GM10847 (cell line): ENCODE results near the gene CAT.

ENCODE experiments used
- POLR2A ChIP-seq: IDR thresholded peaks from 2 replicates; pipeline ENCODE4 v1.6.1; 2011; ENCODE audit not compliant: insufficient read length; ENCODE audit errors: extremely low read depth

The CAT gene

DNA sequence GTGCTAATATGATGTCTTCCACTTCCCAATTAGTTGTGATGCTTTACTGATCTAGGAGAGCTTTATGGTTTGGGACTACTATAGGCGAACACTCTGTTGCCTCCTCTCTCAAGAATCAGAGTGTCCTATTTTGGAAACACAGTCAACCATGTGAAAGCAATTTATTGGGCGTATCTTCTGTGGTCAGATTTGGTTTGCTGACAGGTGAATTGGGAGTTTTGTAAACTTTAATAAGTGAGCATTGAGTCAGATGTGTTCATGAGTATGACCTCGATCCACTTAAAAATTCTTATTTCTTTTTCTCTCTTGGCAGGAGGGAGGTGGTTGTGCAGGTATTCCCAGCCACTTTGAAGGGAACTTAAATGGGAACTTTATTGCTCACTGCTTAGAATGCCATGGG is 4.4 kb downstream of the CAT start:
- no peak for TF ChIP-seq POLR2A

DNA sequence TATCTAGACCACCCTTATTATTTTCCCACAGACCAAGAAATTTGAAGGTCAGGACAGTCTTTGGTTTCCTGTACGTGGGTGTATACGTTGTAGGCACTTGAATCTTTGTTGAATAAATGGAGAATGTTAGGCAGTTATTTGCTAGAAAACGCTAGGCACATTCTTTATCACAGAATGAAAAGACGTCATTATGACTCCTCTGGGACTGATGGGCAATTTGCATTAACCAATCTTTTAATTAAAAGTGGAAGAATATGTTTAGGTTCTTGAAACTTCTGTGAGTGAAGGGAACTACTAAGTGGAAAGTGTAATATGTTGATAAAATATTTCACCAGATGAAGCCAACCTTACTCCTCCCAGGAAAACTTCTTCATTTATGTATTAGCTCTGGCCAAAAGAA is 5.7 kb downstream of the CAT start:
- TF ChIP-seq POLR2A = no peak

DNA sequence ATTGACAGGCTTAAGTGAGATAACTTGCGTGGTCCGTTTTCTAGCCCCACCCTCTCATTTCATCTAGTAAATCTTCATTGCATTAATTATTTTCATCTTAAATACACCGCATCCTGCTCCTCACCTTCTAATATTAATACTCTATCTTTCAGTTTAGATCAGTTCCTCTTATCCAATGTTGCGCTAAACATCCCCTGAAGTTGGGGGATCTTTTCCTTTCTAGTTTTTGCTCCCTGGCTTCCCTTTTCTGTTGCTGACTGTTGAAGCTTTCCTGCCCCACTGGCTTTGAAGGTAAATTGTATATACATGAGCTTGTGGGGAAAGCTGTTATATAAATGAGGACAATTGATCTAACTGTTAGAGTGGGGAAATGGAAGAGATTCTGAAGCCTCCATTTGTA is 7.2 kb downstream of the CAT start:
- TF ChIP-seq POLR2A = no peak

DNA sequence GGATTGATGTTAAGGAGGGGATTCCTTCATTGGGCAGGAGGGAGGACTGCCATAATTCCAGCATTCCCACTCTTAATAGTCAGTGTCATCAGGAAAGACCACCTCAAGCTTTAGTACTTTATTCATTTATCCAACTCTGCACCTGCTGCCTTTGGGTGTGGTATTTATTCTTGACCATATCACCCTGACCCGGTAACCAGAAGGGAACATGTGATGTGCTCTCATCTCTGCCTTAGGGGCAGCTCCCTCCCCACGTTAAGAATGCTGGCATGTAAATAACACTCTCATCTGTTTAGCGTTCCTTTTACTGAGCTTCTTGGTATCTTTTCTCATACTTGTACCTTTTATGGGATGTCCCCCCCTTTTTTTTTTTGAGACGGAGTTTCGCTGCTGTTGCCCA is 7.7 kb downstream of the CAT start:
- no peak for TF ChIP-seq POLR2A

DNA sequence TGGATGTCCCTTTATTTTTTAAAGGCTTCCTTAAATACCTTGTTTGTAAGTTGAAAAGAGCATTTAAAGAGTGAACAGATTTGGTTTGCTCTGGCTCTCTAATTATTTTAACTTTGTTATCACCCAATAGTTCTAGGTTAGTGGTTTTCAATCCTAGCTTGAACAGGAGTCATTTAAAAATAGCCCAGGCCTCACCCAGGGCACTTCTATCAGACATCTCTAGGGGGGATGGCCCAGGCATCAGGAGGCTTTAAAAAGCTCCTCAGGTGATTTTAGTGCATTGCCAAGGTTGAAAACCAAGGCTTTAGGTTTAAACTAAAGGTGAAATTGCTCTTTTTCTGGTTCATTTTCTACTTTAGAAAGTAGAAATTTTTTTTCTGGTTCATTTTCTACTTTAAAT is 8.3 kb downstream of the CAT start:
- no peak for TF ChIP-seq POLR2A

DNA sequence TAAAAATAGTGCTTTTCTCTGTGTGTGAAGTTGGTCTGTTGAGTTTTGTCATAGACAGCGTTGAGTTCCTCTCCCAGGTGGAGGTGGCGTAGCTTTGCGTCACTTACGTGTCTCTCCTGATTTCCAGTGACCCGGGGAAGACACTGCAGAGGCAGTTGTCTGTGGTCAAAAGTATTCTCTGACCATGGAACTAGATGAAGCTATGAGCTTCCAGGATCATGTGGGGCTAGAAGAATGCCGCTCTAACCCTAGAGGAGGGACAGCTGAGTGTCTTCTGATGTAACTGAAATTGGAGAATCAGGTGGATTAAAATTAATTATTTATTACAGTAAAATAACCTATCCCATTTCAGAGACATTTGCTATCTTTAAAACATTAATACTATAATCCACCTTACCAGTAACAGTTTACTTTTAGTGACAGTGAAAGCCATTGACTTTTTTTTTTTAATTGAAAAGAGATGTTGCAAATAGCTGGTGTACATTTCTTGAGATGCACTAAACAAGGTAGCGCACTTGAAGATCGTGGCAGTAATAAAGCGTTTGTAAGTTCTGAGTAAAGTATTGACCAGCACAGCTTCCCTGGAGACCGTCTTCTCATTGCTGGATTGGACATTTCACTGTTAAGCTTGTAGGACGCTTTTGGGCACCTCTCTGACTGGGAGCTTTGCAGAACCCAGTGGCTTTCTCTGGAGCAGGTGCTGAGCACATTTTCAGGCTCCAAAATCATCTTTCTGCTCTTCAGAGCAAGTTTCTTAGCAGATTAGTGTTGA is 9.7 kb downstream of the CAT start:
- no peak for TF ChIP-seq POLR2A

DNA sequence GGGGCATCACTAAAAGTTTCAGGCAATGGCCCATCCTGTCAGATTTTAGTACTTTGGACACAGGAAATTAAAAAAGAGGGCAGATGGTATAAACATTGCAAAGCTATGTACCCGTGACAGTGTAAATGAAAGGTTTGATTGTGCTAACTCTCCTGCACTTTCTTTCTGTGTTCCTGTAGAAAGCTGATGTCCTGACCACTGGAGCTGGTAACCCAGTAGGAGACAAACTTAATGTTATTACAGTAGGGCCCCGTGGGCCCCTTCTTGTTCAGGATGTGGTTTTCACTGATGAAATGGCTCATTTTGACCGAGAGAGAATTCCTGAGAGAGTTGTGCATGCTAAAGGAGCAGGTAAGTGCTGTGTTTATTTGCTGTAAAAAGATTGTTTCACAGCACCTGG is 10.3 kb downstream of the CAT start:
- no peak for TF ChIP-seq POLR2A

DNA sequence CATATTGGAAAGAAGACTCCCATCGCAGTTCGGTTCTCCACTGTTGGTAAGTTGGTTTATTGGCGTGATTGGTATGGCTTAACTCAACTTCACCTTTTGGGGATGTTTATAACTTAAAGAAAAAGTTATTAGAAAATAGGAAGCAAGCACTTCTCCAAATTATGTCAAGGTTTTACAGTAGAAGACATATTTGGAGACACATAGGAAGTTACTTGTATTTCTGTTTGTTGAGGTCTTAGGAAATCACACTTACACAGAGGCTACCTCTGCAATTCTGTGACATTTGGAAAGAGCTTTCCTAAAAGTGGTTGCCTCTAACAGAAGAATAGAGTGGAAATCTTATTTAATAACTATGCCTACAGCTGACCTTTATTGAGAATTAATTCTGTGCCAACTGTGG is 12.3 kb downstream of the CAT start:
- no peak for TF ChIP-seq POLR2A

DNA sequence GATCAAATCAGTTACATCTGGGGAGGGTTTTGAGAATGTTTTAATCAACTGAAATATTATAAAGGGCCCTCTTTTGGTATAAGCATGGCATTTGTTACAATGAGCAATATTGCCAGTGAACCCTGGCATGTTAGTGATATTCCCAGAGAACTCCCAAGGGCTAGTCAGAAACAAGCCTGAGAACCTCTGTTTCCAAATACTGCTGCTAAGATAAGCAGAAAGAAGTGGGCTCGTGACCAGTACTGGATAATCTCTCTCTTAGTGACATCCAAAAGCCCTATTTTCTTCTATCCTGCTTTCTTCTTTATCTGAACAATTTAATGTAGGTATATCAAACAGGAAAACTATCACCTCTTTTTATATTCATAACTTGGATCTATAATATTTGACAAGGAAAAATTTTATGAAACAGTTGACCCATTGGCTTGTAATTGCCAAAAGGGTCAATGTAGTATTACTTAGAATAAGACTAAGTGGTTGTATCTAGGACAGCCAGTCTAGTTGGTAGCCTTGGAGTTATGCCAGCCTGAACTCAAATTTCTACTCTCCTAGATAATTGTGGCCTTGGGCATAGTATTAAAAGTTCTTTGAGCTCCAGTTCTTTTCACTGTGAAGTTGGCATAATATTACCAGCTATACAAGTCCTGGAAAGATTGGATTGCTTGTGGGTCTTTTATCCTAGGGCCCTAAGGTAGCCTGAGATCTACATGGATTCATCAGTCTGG is 15.7 kb downstream of the CAT start:
- no peak for TF ChIP-seq POLR2A

DNA sequence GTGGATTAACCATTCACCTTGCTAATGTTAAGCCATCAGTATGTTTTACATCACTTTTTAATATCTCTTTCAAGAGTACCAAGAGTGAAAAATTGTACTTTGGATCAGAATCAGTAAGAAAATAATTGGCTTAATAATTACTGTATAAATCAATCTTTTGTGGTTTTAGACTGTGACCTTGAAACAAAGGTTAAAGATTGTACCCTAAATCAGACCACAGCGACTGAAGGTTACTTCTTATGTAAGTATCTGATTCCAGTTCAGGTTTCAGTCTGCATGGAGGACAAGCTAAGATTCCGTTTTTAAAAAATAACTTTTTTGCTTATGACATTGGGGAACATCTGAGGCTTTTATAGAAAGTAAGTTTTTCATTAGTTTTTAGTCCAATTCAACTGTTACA is 18.9 kb downstream of the CAT start:
- TF ChIP-seq POLR2A = no peak

DNA sequence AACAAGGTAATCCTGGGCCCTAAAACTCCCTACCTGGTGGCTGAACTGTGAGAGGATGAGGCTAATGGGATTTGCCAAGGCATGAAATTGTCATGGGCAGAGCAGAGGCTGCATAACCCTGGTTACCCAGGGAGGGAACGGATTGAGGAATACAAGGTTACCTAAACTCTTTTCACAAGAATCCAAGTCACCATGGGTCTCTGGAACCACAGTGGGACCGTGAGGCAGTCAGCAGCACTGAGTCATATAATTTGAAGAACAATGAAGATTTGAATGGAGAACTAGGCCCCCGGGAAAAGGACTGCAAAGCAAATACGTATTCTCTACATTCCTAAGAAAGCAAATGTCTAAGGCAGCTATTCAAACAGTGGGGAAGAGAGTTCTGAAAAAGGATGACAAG is 19.8 kb downstream of the CAT start:
- no peak for TF ChIP-seq POLR2A

DNA sequence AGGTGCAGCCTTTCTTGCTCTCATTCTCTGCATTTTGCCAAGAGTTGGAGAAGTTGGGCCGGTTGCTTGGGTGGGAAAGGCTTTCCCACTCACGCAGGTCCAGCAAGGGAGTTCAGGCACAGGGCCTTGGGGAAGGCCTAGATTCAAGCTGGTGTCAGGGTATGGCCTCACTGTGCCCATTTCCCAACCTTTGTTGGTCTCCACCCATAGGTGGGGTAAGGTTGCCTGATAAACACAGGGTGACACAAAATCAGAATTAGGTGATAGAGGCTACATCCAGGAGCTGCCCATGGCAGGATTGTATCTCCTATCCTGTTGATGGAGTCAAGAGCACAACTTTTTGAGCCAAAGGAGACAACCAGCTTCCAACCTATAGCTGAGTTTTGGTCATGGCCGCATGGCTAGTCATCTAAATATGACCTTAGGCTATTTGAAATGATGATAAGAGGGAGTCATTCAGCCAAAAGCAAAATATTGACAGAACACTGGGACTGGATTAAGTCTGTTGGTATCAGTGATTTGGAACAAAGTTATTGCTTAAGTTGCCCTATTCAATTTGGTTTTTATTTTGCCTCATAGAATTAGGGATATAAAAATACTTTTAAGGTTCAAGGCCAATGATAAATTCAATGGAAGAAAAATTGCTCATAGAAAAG is 20.9 kb downstream of the CAT start:
- no peak for TF ChIP-seq POLR2A

DNA sequence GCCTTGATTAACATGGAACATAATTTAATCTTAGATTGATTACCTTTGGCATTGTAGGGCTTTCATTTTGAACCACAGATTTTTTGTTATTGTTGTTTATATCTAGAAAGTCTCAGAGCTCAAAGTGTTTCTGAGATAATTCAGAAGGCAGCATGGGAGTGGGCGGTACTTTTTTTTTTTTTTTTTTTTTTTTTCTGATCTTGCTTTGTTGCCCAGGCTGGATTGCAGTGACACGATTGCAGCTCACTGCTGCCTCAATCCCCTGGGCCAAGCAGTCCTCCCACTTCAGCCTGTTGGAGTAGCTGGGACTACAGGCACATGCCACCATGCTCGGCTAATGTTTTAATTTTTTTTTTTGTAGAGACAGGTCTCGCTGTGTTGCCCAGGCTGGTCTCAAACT is 21.5 kb downstream of the CAT start:
- no peak for TF ChIP-seq POLR2A

DNA sequence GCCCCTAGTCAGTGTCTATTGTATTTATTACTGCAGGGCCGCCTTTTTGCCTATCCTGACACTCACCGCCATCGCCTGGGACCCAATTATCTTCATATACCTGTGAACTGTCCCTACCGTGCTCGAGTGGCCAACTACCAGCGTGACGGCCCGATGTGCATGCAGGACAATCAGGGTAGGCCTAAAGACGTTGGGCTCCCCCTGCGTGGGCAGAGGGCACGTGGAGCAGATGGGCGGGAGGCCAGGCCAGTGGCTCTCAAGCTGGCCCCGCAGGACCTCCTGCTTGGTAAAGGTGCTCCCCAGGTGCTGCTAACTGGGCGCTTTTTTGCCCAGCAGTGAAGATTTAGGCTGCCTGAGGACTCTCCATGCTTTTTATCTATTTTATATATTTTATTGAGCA is 22.5 kb downstream of the CAT start:
- no peak for TF ChIP-seq POLR2A

DNA sequence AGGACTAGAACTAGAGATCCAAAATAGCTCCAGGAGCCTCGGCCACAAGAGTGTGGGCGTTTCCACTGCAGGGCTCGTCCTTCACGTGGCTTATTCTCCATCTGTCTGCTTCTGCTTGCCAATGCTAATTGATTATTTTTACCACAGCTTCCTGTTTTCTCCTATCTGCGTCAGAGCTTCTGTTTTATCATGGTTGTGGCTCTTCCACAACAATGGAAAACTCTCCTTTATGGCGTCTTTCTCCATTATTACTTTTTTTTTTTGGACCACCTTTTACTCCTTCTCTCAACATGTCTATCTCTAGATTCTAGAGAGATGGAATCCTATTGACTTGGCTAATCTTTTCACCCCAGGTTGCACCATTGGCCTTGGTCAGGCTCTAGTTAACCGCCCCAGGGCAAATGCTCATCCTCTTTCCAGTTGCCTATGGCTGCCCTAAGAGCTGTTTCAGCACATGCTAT is 25.9 kb downstream of the CAT start:
- no peak for TF ChIP-seq POLR2A

DNA sequence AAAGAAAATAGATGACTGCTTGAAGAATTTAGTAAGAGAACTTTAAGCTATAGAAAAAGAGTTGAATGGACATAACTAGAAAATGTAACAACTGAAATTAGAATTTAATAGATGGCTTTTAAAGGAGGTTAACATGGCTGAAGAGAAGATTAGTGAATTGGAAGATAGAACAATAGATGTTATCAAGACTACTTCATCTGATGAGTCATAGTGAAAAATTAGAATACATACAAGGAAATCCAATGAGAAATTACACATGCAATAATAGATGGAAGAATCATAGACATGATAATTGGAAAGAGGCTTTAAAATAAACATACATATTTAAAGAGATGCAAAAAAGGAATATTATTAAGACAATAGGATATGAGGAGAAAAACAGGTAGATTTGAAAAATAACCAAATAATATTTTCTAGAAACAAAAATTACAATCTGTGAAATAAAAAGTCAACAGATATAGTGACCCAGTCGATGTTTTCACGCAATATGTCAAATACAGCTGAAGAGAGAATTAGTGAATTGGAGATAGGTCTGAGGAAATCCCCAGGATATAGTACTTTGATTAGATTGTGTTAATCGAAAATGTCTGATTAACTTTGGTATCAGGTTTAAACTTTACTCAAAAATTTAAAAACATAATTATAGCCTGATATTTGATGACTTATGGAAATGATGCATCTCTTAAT is 28.2 kb downstream of the CAT start:
- no peak for TF ChIP-seq POLR2A

DNA sequence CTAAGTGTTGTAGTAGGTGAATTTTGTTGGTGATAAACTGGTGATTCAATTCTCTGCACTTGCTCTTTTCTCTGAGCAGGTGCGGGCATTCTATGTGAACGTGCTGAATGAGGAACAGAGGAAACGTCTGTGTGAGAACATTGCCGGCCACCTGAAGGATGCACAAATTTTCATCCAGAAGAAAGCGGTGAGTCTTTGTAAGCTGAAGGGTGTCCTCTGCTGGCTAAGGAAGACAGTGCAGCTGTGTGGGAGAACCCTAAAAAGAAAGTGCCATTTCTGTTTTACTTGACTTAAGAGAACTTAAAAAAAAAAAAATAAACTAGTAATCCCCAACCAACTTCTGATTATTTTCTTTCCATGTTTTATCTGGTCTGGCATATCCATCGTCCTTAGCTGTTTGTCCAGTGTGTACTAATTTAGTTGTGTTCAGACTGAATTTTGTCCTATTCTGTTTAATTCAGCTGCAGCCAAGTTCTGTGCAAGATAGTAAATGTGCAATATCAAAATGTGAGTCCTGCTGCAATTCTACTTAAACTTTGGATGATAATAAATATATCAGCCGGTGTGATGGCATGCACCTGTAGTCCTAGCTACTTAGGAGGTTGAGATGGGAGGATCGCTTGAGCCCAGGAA is 29.6 kb downstream of the CAT start:
- TF ChIP-seq POLR2A = no peak
